Stimulated activated CD4-positive, alpha-beta T cell treated with anti-CD3 and anti-CD28 coated beads, Interleukin-4, amount 100 ng/mL, for 1 hour (primary cell): ENCODE data around the gene ACTL7A.
"Not testable (repeated sequence)": the region's sequence is repeated elsewhere in the genome, so short reads cannot be mapped to it uniquely, and the experiment has no call there.

ENCODE experiments used
- DNase-seq: peaks from one replicate; pipeline ENCODE4 v3.0.0-alpha.2; 2020

The ACTL7A gene

DNA sequence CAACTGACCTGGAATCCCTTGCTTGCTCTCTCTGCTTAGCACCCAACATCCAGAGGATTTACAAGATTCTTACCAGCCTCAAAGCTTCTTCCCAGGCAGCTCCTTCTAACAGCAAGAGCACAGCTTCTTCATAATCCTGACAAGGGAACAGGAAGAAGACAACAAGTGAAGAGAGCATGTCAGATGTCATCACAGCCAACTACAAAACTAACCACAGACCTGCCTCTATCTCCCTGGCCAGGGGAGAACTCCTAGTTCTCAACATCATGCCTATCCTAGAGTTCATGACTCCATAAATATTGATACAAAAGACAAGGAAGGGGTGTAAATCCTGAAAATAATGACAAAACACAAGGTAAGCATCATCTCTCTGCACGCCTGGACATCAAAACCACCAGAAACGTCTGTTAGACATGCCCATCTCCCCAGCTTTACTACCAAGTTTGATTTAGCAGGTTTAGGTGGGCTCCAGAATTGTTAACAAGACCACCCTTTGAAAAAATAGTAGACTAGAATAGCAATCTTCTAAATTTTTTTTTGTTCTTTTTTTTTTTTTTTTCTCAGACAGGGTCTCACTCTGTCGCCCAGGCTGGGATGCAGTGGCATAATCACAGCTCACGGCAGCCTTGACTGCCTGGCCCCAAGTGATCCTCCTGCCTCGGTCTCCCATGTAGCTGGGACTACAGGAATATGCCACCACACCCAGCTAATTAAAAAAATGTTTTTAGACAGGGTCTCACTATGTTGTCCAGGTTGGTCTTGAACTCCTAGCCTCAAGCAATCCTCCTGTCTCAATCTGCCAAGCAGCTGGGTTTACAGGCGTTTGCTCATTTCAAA, 20.2 kb downstream of the ACTL7A start:
- DNase-seq = no peak

DNA sequence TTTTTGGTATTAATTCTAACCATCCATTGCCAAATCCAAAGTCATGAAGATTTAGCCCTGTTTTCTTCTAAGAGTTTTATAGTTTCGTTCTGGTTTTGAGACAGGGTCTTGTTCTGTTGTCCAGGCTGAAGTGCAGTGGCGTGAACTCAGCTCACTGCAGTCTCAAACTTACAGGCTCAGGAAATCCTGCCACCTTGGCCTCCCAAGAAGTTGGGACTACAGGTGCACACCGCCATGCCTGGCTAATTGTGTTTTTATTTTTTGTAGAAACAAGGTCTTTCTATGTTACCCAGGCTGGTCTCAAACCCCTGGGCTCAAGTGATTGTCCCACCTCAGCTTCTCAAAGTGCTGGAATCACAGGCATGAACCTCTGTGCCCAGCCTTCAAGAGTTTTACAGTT, 21.0 kb downstream of the ACTL7A start:
- DNase-seq = no peak

DNA sequence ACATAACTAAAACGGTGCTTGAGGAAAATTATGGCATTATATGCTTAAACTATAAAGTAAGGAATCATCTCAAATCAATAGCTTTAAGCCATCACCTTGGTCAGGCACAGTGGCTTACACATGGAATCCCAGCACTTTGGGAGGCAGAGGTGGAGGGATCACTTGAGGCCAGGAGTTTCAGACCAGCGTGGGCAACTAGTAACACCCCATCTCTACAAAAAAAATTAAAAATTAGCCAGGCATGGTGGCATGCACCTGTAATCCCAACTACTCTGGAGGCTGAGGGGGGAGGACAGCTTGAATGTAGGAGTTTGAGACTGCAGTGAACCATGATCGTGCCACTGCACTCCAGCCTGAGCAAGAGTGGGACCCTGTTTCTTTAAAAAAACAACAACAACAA, 22.6 kb downstream of the ACTL7A start:
- DNase-seq = no peak

DNA sequence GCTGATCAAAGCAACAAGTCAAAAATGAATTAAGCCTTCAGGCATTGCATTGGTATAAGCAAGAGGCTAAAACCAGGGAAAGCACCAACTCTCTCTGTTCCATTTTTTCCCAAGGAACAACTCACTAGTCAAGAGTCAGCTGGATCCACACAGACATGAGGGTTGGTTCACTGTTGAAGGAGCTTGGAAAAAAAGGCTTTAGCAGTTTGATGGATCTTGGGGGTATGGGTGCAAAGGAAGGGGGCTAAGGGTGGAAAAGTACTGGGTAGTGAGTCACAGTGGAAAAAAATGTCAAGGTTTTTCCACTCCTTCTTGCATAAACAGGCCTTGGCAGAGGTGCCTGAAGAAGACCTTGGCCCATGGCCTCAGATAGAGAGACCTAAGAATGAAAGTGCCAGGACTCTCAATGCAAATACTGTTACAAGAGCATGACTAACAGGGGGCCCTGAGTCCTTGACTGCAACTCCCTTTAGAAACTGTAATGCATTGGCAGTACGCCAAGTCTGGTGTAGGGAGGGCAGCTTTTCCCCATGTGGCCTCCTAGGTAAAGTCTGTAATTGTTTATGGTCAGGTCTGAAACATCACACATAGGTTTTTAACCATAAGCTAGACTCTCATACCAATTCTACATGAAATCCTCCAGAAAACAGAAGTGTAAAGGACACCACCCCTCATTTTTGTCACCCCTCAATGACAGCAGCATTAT, 23.7 kb downstream of the ACTL7A start:
- peak; percentile 21 for DNase-seq

DNA sequence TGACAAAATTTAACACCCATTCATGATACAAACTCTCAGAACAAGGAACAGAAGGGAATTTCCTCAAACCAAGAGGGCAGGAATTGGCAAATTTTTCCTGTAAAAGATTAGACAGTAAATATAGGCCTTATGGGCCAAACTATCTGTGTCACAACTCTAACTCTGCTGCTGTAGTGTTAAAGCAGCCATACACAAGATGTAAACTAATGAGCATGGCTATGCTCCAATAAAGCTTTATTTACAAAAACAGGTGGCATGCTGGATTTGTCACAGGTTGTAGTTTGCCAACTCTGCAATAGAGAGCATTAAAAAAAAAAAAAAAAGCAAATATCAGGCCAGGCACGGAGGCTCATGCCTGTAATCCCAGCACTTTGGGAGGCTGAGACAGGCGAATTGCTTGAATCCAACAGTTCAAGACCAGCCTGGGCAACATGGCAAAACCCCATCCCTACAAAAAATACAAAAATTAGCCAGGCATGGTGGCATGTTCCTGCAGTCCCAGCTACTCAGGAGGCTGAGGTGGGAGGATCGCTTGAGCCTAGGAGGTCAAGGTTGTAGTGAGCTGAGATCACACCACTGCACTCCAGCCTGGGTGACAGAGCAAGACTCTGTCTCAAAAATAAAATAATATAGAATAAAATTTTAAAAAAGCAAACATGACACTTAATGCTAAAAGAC, 24.7 kb downstream of the ACTL7A start:
- not testable (repeated sequence) for DNase-seq

DNA sequence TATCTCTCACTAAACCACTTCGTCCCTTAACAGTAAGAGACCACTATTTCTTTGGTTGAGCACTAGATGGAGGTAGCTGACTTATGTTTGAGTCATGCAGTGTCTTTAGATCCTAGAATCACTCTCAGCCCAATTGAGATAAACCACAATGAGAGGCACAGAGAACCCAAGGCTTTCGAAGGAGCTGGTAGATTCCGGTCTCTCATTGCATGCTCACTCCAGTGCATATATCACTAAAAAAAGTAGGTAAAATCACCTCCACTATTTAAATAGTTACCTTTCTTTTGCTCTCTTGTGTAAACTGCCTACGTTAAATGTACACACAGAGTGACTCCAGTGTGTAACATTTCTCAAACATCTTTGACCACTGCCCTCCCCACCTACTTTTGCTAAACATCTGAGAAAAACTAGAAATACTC, 27.6 kb downstream of the ACTL7A start:
- DNase-seq = no peak

DNA sequence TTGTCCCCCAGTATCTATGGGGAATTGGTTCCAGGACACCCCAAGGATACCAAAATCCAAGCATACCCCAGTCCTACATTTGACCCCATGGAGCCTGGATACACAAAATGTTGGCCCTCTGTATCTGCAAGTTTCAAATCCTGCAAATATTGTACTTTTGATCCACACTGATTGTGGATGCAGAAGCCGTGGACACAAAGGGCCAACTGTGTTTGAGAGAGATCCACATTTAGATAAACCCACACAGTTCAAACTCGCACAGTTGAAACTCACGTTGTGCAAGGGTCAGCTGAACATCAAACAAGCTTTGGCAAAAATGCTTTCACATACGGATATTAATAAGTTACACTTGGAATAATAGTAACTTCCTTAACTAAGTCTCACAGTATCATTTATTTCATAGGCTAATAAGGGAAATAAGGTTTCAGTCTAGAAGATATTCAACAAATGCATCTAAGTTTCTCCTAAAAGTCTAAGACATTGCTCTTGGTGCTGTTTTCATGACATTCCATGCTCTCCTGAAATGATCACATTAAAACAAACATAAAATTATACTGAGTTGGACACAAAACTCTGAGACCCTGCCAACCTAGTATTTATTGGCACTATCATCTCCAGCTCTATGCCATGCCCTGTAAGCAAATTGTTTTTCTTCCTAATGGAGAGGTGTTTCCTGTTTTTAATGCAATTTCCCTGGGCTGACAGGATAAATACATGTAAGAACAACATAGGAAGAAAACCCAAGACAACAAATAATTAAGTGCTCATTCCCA, 32.3 kb downstream of the ACTL7A start:
- DNase-seq = no peak

DNA sequence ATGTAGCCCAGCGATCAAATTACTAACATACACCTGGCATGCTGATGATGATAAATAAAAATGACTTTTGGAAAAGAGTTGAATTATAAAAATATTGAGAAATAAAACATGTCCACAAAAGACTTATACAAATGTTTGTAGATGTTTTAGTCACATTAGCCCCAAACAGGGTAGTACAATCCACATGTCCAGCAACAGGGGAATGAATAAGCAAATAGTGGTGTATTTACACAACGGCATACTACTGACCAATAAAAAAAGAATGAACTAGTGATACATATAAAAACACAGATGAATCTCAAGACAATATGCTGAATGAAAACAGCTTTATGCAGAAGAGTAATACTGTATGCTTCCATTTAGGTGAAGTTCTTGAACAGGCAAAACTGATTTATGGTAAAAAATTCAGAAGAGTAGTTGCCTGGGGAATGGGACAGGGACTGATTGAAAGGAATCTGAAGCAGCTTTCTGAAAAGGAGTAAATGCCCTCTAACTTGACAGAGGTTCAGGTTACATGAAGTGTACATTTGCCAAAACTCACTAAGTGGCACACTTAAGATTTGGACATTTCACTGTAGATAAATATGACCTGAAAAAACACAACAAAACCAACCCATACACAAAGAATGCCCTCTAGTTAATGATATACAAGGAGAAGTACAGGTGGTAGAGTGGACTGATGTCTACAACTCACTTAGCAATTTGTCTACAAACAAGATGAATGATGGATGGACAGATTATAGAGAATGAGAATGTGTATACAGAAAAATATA, 35.4 kb downstream of the ACTL7A start:
- no peak for DNase-seq

DNA sequence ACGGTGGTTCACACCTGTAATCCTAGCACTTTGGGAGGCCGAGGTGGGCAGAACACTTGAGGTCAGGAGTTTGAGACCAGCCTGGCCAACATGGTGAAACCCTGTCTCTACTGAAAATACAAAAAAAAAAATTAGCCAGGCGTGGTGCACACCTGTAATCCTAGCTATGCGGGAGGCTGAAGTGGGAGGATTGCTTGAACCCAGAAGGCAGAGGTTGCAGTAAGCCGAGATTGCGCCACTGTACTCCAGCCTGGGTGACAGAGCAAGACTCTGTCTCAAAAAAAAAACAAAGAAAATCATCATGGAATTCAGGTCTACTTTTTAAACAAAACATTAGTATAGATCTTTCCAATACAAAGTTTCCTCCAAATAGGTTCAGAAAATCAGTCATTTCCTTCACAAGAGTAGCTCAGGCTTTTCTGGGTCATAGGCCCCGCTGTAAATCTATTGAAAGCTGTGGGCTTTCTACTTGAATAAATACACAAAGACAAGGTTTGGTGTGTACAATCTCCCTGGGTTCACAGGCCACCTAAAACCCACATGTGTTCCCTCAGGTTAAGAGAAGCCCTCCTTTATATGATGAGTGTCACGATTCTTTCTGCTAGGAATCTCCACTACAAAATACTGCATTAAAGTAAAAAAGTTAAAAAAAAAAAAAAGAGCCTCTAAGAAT, 37.1 kb downstream of the ACTL7A start:
- not testable (repeated sequence) for DNase-seq

DNA sequence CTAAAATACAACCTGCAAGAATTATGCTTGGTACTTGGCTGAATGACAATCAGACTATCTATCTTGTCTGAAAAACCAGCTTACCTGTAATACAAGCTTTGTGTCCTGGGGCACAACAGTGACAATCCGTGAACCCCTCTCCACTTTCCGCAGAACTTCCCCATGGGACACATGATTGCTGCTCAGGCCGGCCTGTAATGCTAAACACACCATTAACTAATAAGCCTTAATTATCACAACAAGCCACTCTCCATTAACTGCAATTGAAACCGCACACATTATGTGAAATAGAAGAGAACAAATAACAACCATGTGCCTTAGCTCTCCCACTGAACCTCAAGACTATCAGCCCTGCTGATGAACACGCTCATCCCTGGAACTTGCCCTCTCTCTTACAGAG, 38.1 kb downstream of the ACTL7A start:
- DNase-seq = no peak

DNA sequence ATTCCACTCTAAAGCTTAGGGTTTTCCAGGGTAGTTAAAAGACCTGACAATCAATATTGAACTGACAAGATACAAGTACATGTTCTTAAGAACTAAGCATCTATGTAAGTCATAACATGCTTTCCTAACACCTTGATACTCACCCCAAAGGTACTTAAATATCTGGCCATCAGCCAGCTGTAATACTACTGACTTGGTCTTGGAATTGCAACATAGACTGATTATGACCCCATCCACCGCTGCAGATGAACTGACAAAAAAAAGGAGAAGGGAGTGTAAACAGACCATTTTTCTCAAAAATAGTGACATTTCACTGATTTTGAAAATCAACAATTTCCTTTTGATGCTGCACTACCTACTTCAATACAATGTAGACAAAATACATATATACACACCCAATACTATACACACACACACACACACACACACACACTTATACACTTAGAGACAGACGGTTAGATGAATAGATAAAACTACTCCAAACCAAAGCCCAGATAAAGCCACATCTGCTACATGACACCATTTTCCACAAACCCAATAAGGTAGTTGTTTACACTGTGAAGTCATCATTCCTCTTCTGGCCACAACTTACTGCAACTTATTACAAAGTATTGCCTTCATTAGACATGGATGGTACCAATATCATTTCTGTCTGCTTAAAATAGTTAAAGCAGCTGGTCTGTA, 41.5 kb downstream of the ACTL7A start:
- no peak for DNase-seq

DNA sequence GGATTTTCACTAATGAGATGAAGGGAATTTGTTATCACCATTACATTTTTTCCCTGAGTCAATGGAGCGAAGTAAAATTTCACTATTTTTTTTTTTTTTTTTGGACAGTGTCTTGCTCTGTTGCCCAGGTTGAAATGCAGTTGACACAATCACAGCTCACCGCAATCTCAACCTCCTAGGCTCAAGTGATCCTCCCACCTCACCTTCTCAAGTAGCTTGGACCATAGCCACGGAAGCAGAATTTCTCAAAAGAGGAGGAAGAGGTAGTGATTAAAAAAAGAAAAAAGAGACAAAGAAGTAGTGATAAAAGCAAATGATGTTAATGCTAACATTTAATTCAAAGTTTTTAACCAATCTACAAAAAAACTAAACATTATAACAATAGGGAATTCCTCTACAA, 42.1 kb downstream of the ACTL7A start:
- no peak for DNase-seq

DNA sequence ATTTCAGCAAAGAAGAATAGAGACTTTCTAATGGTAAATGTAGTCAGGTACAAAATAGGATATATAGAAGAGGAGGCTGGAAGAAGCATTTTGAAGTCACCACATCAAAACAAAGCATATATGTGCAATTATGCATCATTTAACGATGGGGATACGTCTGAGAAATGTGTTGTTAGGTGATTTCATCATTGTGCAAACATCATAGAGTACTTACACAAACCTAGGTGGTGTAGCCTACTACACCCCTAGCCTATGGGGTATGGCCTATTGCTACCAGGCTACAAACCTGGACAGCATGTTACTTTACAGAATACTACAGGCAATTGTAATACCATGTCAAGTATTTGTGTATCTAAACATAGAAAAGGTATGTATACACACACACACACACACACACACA, 43.4 kb downstream of the ACTL7A start:
- no peak for DNase-seq

DNA sequence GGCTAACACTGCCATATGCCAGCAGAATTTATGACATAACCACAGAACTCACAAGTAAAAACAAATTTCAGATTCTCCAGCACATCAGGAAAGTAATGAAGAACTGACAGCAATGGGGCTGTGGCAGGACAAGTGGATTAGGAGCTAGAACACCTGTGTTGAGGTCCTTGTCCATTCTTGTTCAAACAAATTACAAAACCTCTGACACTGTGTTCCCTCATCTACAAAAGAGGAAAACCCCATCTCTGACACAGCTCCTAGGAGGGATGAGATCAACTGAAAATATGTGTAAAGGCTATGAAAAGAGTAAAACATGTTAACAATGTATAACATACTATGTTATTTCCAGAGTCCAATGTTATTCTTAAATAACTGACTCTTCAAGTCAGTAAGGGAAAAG, 48.3 kb downstream of the ACTL7A start:
- DNase-seq = no peak

DNA sequence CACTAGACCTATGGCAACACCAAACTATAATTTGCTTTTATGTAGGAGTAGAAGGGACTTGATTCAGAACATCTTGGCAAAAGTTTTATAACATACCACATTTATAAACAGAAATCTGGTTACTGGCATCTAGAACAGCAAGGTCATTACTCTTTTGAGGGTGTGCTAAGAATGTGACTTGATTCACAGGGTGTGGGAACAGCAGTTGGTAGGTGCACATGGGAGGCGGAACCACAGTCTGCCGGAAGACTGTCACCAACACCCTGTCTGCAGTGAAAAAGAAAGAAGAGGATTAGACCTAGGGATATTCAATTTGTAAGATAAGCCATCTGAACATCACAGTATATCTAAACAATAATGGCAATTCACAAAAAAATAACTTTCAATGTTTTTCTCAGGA, 48.8 kb downstream of the ACTL7A start:
- DNase-seq = no peak

DNA sequence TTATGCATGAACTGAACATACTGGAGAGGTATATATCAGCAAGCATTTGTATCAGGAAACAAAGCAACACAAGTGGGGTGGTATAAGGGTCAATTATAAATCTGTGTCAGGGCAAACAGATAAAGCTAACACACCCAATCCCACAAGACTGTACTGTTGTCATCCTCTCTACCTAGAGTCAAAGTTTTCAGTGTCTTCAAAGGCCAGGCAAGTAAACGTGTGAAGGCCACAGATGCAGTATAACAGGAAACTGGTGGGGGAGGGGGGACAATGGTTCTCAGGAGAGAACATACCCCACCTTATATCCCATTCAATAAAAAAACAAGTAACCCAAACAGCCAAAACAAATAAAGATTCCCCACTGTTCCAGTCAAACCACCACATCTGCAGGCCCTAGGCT, 49.8 kb downstream of the ACTL7A start:
- no peak for DNase-seq
